ENCODE results near the gene EED.
A peak's percentile ranks its signal among the peaks of the same experiment; 100 is the strongest.
"Not testable (repeated sequence)": the region's sequence is repeated elsewhere in the genome, so short reads cannot be mapped to it uniquely, and the experiment has no call there.

EED gene

DNA sequence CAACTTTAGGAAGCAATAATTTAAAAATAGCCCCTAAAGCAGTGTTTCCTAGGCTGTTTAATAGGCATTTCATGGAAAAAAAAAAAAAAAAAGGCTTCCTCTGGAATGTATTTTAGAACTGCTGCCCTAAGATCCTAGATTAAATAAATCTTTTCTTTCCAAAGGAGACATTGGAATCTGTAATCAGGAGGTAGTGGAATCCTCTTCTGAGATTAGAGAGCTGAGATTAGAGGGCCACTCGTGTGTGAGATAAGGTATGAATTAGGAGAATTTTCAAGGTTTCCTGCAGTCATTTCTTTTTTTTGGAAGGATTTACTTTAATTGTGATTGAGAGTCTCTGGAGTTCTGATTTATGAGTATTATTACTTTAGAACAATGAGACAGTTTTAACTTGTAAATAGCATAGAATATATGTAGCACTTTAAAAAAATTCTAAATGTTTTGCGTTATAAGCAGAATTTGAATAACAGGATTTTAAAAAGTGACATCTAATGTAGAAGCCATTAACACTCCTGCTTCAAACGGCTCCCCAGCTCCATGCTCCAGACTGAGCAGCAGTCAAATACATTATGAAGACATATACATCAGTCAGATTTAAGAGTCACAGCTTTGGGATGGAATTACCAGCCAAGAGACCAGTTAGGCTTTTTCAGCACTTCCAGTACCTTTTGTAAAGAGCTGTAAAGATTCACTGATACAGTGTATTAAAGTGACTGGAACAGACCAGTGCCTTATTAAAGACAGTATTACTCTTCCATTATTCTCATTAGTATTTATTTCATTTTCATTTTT lies 5.0 kb downstream of the EED start:
- DNase-seq (ENCODE audit: low spot score): no peak

DNA sequence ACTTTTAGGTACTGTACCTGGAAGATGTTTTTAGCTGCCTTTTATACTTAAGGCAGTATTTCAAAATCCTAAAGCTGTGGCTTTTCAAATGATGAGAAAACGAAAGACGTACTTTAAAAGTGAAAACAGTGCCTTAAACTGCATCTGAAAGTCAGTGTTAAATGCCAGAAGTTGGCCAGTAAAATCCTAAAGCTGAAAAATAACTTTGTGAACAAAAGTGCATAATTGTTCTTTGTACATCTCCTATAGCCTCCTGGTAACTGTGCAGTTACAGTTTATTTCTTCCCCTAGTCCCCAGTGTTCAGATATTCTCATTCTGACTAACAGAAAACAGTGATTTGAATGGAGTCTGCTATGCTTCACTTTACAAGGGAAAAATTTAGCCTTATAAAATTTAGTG lies 6.8 kb downstream of the EED start:
- no peak for DNase-seq (ENCODE audit: low spot score)

DNA sequence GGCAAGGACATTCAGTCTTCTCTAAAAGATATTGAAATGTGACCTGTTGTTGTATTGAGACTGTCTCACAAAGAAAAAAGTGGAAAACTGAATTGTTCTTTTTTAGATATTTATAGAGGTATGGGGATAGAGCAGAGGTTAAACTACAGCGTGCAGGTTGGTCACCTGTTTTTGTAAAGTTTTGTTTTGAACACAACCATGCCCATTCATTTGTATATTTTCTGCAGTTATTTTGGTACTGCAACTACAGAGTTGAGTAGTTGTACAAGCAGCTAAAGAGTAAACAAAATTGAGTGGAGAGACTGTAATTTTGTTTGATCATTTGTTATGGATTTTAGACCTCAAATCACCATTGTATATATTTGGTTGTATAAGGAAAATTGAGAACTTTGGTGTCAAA lies 11.3 kb downstream of the EED start:
- DNase-seq (ENCODE audit: low spot score): no peak

DNA sequence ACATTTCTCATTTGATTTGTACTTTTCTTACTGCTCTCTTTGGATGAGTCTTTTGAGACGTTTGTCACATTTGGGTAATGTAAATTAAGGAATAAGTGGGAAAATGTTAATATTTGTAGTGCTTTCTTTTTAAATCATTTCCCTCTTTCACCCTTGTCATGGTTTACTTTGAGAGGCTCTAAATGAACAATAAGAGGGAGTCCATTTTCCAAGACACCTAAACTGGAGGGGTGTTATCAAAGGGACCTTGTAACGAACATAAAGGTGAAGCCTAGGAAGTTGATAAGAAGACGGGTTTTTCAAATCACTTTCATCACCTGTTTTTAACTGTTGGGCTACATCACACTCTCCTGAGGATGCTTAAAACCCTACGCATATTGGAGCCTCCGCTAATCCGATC lies 12.1 kb downstream of the EED start:
- no peak for DNase-seq (ENCODE audit: low spot score)

DNA sequence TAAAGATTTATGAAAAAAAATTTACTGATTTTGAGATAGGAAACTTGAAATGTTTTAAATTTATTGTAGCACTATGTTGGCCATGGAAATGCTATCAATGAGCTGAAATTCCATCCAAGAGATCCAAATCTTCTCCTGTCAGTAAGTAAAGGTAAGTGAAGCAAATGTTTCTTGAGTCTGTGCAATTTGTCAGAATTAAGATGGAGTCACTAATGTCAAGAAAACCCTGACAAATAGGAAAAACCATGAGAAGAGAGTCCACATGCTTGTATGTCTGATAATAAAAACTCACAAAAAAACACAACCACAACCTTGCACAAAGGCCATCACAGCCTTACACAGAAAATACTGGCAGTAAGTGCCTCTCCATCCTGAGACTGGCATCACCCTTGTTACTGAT lies 12.9 kb downstream of the EED start:
- no peak for DNase-seq (ENCODE audit: low spot score)

DNA sequence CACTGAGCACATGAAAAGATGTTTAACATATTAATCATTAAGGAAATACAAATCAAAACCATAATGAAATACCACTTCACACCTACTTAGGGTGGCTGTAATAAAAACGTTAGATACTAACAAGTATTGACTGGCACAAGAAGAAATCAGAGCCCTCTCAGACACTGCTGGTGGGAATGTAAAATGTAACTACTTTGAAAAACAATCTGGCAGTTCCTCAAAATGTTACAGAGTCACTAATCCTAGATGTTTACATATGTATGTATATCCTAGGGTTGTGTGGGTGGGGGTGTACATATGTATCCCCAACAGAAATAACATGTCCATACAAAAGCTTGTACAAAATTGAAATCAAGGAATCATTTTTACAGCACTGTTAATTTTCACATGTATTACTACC lies 15.2 kb downstream of the EED start:
- no peak for DNase-seq (ENCODE audit: low spot score)

DNA sequence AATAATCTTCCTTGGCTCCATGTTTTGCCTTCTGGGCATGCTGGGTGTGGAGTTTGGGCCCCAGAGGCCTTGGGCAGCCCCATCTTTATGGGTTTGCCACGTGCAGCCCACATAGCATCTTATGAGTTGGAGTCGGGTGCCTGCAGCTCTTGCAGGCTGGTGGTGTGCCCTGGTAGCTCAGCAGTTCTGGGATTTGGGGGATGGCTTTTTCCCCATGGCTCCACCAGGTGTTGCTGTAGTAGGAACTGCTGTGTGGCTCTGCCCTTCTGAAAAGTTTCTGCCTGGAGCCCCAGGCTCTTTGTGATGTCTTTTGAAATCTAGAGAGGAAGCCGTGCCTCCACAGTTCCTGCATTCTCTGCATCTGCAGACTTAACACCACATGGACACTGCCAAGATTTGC lies 16.8 kb downstream of the EED start:
- no peak for DNase-seq (ENCODE audit: low spot score)

DNA sequence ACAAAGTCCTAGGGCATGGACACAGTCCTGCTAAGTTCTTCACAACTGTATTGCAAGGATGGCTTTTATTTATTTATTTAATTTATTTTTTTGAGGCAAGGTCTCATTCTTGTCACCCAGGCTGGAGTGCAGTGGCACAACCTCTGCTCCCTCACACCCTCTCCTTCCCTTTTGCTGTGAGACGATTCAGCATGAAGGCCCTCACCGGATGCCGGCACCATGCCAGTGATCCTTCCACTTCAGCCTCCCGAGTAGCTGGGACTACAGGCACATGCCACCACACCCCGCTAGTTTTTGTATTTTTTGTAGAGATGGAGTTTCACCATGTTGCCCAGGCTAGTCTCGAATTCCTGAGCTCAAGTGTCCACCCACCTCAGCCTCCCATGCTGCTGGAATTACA lies 17.8 kb downstream of the EED start:
- no peak for DNase-seq (ENCODE audit: low spot score)

DNA sequence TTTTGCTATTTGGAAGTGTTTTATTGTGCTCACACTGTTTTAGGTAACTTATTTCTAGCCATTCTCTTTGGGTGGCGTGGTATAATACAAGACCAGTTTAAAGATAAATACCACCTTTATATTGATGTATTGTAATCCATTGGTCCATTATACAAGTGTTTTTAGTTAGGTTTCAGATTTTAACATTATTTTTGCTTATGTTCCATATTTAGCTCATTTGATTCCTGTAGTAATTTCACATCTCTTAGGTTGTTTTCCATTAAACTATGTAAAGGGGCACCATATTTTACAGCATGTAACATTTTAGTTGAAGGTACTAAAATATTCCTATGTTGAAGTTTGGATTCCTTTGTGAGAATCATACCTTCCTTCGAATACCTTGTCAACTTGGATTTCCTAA lies 20.1 kb downstream of the EED start:
- no peak for DNase-seq (ENCODE audit: low spot score)

DNA sequence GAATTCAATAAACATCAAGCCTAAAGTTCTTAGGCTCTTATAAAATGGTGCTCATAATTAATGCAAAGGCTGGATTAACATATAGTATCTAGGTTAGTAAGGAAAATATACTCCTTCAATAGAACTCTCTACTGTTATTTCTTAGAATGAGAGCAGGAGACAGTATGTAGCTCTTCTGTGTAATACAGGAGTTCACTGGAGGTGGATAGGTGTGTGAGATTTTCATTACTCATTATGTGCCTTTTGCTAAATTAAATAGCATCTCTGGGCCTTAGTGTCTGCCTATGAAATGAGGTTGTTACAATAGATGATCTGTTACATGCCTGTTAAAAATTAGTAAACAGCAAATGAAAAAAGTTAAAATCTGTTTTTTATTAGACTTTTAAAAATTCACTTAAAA lies 20.6 kb downstream of the EED start:
- no peak for DNase-seq (ENCODE audit: low spot score)

DNA sequence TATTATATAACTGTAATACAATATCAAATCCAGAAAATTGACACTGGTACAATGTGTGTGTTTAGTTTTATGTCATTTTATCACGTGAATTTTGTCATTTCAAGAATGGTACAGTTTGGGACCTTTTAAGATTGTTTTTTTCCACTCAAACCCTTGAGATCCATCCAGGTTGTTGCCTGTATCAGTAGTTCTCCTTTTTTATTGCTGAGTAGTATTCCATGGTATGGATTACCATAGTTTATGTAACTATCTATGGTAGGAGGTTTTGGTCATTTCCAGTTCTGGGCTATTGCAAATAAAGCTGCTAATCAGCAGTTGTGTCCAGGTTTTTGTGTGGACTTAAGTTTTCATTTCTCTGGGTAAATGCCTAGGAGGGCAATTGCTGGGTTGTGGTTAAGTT lies 25.1 kb downstream of the EED start:
- no peak for DNase-seq (ENCODE audit: low spot score)

DNA sequence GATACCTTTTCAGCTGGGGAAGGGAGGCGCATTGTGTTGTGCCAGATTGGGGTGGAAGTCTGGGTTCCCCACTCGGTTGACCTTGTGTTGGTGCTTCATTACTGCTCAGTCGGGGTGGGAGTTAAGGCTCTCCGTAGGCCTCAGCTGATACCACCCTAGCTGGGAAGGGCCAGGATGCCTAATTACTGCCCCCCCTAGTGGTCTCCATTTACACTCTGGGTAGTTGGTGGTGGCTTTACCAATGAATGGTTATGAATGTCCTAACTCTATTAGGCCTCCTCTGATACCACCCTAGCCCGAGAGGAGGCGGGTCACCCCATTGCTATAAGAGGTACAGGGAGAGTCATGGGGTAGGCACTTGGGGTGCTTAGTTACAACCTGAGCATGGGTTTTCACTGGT lies 29.9 kb downstream of the EED start:
- DNase-seq (ENCODE audit: low spot score): peak; percentile 32

DNA sequence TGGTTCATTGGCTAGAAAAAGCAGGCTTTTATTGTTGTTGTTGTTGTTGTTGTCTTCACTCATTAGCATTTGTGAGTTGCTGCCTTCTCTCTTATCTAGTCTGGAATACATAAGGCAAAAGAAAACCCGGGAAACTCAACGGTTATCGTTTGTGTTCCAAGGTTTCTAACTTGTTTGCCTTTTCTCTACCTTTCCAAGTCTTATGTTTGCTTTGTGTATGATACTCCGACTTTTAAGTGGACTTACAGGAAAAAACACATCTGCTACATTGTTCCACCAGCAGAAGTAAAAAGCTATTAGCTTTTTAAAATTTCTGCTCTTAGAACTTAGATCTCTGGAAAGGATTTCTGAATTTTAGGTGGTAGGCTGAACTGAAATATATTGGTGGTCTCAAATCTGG lies 30.4 kb downstream of the EED start:
- no peak for DNase-seq (ENCODE audit: low spot score)

DNA sequence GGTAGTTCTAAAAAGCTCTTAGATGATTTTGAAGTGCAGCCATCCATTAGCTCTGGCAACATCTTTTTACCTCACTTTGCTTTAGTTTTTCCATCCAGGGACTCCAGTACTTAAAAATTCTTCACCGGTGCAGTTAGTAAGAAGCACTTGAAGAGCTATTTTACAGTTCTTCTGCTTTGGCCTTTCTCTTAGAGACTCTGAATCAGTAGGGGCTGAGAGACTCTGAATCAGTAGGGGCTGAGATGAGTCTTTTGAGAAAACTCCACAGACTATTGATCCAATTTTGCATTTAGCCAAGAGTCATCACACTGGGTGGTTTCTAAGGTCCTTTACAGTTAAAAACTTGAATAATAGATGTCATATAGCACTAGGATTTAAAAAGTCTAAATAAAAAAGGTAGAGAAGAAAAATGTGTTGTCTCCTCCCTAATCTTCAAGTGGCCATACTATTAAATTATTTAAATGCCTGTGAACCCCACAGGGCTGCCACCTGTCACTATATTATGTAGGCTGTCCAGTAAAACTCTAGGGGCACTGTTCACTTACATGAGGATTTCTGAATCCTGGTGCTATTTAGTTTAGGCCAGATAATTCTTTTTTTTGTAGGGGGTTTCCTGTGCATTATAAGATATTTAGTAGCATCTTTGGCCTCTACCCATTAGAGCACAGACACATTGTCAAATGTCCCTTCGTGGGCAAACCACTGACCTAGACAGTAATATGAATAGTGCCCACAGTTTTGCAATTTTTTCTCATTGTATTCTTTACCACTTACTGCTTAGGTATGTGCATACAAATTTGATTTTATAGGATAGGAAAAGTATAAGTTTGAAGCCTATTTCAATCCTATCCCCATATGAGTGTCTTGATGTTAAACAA lies 31.2 kb downstream of the EED start:
- no peak for DNase-seq (ENCODE audit: low spot score)

DNA sequence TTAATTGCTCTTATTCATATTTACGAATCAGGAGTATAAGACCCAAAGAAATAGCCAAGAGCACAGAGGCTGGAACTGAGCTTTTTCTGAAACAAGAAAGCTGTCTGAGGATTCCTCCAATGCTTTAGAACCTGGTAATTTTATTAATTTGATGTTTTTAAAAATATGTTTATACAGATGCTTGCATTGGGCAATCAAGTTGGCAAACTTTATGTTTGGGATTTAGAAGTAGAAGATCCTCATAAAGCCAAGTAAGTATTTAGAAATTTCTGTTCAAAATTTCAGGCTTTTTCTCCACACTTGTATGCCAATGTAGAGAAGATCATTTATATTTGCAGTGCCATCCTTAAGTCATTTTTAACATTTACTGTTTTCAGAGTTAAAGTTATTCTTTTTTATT lies 33.2 kb downstream of the EED start:
- DNase-seq (ENCODE audit: low spot score): no peak

DNA sequence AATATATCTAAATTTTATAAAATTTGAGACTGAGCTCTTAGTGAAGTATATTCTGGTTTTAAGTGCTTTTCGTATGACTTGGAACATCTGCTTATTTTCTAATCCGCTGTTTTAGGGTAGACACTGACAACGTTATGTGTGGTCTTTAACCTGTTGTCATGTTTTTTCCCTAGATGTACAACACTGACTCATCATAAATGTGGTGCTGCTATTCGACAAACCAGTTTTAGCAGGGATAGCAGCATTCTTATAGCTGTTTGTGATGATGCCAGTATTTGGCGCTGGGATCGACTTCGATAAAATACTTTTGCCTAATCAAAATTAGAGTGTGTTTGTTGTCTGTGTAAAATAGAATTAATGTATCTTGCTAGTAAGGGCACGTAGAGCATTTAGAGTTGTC lies 33.7 kb downstream of the EED start:
- DNase-seq (ENCODE audit: low spot score): no peak

DNA sequence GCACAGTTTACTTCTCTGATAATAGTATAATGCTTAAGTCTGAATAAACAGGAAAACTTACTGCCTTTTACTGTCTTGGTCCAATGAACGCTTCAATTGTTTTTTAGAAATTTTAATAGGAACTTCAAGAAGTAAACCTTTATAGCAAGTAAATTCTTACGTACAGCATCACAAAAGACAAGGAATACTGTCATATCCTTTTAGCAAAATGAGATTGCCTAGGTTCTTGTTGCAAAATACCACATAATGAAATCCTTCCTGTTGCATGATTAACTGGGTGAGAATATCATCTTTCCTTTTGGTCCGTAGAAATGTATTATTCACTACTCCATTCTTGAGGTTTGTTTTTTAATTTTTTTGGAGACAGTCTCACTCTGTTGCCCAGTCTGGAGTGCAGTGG lies 35.2 kb downstream of the EED start:
- no peak for DNase-seq (ENCODE audit: low spot score)

DNA sequence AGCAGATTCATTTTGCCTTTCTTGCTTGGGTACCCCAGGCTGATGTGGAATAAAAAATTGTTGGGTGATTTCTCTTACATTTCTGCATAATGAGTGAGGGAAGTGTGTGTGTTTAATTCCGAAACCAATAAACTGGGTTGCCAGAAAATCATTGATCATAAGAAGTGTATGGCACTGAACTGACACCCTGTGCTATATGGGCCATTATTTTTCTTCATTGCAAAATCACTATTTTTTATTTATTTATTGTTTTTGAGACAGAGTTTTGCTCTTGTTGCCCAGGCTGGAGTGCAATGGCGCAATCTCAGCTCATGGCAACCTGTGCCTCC lies 42.9 kb downstream of the EED start:
- DNase-seq (ENCODE audit: low spot score): no peak

DNA sequence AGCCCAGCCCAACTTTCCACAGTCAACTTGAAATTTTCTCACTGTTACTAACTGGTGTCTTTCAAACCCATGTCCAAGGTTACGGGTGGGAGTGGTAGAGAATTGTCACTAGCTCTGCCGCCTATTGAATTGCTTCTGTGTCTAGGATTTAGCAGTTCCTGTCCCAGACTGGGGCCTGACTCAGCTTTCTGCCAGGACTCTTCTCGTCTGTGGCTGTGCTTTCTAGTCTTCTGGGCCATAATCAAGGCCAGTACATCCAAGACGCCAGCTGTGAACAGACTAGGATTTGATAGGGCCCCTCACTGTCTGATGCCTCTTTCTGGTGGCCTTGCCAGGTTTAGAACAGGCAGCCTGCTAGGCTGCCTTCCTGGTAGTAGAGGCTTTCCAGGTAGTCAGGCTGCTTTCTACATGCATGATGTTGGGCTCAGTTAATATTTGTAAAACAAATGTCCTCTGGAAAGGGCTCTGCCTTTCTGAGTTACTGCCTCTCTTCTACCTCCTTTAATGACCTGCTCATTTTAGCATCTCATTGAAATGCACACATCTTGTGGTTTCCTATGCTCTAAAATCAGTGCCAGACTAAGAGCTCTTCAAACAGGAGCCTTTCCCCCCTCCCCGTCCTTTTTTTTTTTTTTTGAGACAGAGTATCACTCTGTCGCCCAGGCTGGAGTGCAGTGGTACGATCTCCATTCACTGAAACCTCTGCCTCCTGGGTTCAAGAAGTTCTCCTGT lies 44.4 kb downstream of the EED start:
- no peak for DNase-seq (ENCODE audit: low spot score)

DNA sequence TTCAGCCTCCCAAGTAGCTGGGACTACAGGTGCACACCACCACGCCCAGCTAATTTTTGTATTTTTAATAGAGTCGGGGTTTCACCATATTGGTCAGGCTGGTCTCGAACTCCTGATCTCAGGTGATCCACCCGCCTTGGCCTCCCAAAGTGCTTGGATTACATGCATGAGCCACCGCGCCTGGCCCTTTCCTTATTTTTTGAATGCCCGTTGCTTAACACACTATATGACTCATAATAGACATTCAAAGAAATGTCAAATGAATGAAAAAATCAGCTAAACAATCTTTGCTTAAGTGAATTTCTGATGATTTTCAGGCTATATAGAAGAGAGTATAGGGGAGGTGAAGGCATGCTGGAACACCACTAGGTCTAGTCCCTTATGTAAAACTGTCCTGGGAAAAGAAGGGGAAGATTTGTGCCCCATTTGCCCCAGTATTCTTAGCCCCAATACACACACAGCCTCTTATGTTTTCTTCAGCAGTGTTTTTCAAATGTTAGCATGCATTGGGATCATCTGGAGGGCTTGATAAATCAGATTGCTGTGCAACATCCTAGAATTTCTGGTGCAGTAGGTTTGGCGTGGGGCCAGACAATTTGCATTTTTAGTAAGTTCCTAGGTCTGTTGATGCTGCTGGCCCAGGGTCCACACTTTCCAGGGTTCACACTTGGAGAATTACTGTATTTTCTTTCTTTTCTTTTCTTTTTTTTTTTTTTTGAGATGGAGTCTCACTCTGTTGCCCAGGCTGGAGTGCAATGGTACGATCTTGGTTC lies 45.1 kb downstream of the EED start:
- DNase-seq (ENCODE audit: low spot score): not testable (repeated sequence)

DNA sequence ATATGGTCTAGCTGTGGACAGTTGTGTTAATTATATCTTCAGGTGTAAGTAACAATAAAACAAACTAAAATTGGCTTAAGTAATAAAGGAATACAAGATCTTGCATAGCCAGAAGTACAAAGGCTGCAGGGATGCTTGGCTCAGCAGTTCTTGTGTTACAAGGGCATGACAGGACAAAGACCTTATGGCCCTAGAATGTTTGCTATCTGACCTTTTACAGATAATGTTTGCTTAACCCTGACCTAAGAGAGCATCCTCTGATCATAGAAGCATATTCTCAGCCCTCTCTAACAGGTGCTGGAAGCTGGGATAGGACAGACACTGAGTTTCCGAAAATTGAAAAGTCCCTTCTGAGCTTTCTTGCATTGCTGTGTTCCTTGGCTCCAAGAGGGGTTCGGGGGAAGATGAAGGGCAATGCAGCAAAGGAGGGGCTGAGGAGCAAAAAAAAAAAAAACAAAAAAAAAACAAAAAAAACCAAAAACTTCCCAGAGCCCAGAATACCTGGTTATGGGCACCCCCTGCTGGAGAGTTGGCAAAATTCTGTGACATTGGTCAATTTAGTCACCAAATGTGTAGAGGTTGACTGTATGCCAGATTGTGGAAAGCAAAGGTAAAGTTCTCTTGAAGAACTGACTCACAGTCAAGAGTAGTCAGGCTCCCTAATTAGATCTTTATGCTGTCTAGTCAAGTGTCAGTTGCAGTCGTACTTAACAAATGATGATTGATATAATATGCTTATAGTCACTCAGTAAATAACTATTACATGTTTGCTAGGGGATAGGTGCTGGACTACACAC lies 47.1 kb downstream of the EED start:
- DNase-seq (ENCODE audit: low spot score): peak; percentile 71

Data from hematopoietic multipotent progenitor cell treated with erythropoietin and hydrocortisone succinate and interleukin-3 and kit ligand, for 15 days (in vitro differentiated cells).